ENCODE data around the gene ARRDC2. TPM values are rescaled to one million over a fixed set of nuclear protein-coding genes. Genes with fewer than 3 reads are reported as not detected.
A peak's percentile ranks its signal among the peaks of the same experiment; 100 is the strongest.

Gene ARRDC2
- total RNA-seq, 1 donor from 2014 or later, result 4.7 TPM

GRCh38 chr19:18017275-18018083, 9.5 kb downstream of the ARRDC2 start:
- Histone ChIP-seq H3K36me3 (no peaks in the 10 kb centered on the region), H3K4me1 (peaks cover 12% of the 10 kb centered on the region), H3F3A (ENCODE audit: low read depth) (peaks cover 14% of the 10 kb centered on the region), H3K27me3 (no peaks in the 10 kb centered on the region), H3K4me3 (no peak overlapping the region), H3K9me3 (ENCODE audit: low read depth) (no peaks in the 10 kb centered on the region), H4K20me1 (ENCODE audit: low read depth) (no peaks in the 10 kb centered on the region), H3K4me2 (no peak overlapping the region), H2AFZ (replicated peaks) (no peak overlapping the region), H3K9ac (no peak overlapping the region), H3K79me2 (ENCODE audit: low read depth) (no peaks in the 10 kb centered on the region), H3K27ac (no peak overlapping the region)
- TF ChIP-seq EZH2 (IDR thresholded peaks at IDR 0.05), result no peak
- TF ChIP-seq CTCF (IDR thresholded peaks at IDR 0.05), result no peak
- no peak for TF ChIP-seq EZH2phosphoT487 (IDR thresholded peaks at IDR 0.05)
- Mint-ChIP-seq H3K9me3 (no peaks in the 10 kb centered on the region), H3K27me3 (ENCODE audit: insufficient read depth, low read depth) (peaks cover 14% of the 10 kb centered on the region), H3K36me3 (no peaks in the 10 kb centered on the region), H3K4me3 (peak overlapping the region; percentile 48), H3K4me1 (peaks cover 39% of the 10 kb centered on the region), H3K27ac (peak overlapping the region; percentile 33)
- DNase-seq (ENCODE audit: low spot score), result no peak

- no peak overlapping the region for H3K4me2 ChIP-seq
- H3K27me3 ChIP-seq, result no peaks in the 10 kb centered on the region
- no peak overlapping the region for H3K4me3 ChIP-seq
- Mint-ChIP-seq H3K27me3 (ENCODE audit: insufficient read depth, low read depth) (peaks cover 7% of the 10 kb centered on the region), H3K36me3 (no peaks in the 10 kb centered on the region), H3K4me1 (peaks cover 13% of the 10 kb centered on the region), H3K27ac (peak overlapping the region; percentile 23), H3K4me3 (no peak overlapping the region), H3K9me3 (no peaks in the 10 kb centered on the region)
- H3K36me3 ChIP-seq, result no peaks in the 10 kb centered on the region
- no peak overlapping the region for H2AFZ ChIP-seq (replicated peaks)
- H3K4me1 ChIP-seq, result no peaks in the 10 kb centered on the region
- H3K27ac ChIP-seq, result no peak overlapping the region
- no peaks in the 10 kb centered on the region for H3K9me3 ChIP-seq (ENCODE audit: low read depth)
- no peaks in the 10 kb centered on the region for H3F3A ChIP-seq (ENCODE audit: low read depth)
- no peak overlapping the region for H3K9ac ChIP-seq
- no peak for DNase-seq (ENCODE audit: low spot score)
- no peaks in the 10 kb centered on the region for H4K20me1 ChIP-seq (ENCODE audit: low read depth)
- TF ChIP-seq EZH2phosphoT487 (IDR thresholded peaks at IDR 0.05), result no peak
- TF ChIP-seq CTCF (IDR thresholded peaks at IDR 0.05), result no peak
- TF ChIP-seq EZH2 (IDR thresholded peaks at IDR 0.05), result no peak
- H3K79me2 ChIP-seq (ENCODE audit: low read depth), result no peaks in the 10 kb centered on the region
Measured at GRCh38 chr19:18020212-18021085, 12.5 kb downstream of the ARRDC2 start.

- Mint-ChIP-seq H3K27me3 (ENCODE audit: insufficient read depth, low read depth) (peaks cover 7% of the 10 kb centered on the region), H3K4me1 (peaks cover 10% of the 10 kb centered on the region), H3K27ac (no peak overlapping the region), H3K4me3 (no peak overlapping the region), H3K9me3 (no peaks in the 10 kb centered on the region), H3K36me3 (no peaks in the 10 kb centered on the region)
- Histone ChIP-seq H2AFZ (replicated peaks) (no peak overlapping the region), H3K9me3 (ENCODE audit: low read depth) (no peaks in the 10 kb centered on the region), H4K20me1 (ENCODE audit: low read depth) (no peaks in the 10 kb centered on the region), H3K27ac (no peak overlapping the region), H3K9ac (no peak overlapping the region), H3K36me3 (no peaks in the 10 kb centered on the region), H3K4me3 (no peak overlapping the region), H3F3A (ENCODE audit: low read depth) (no peaks in the 10 kb centered on the region), H3K79me2 (ENCODE audit: low read depth) (no peaks in the 10 kb centered on the region), H3K4me1 (no peaks in the 10 kb centered on the region), H3K4me2 (no peak overlapping the region), H3K27me3 (no peaks in the 10 kb centered on the region)
- TF ChIP-seq CTCF (IDR thresholded peaks at IDR 0.05) (no peak), EZH2phosphoT487 (IDR thresholded peaks at IDR 0.05) (no peak), EZH2 (IDR thresholded peaks at IDR 0.05) (no peak)
- DNase-seq (ENCODE audit: low spot score), result no peak
Measured at GRCh38 chr19:18021121-18021755, 13.3 kb downstream of the ARRDC2 start.
